ENCODE results near the gene SLC12A8.

- TF ChIP-seq EZH2 (IDR thresholded peaks at IDR 0.05; ENCODE audit: borderline replicate concordance, low read depth, low read length) (no peak), GMEB1 (CRISPR knock-in tag; IDR thresholded peaks at IDR 0.05) (no peak), CTCF (IDR thresholded peaks at IDR 0.05 in 2 of 3, conservative IDR thresholded peaks at IDR 0.05 in 1 of 3; ENCODE audit: insufficient read depth in 2 of 3, low read depth in 1 of 3, low read length in 3 of 3) (no peak), HCFC1 (IDR thresholded peaks at IDR 0.05; ENCODE audit: low read depth, low read length) (no peak), HMG20A (CRISPR knock-in tag; conservative IDR thresholded peaks at IDR 0.05) (no peak)
Observed at GRCh38 chr3:125177746-125178145, 34.8 kb downstream of the SLC12A8 start.
